Activated T-helper 17 cell treated with anti-CD3 and anti-CD28 coated beads, Interleukin-2, amount 50 U/mL, for 72 hours (primary cell): Measurements from ENCODE around the gene WBP1L. TPM values are rescaled to one million over a fixed set of nuclear protein-coding genes. Genes with fewer than 3 reads are reported as not detected.
"Not testable (repeated sequence)": the region's sequence is repeated elsewhere in the genome, so short reads cannot be mapped to it uniquely, and the experiment has no call there.

Experiments
- ATAC-seq: fragments of 150-1000 bp; cut with Tn5 transposase; replicated peaks from 2 replicates; pipeline ENCODE4 v1.10.0; 2021; ENCODE audit warnings: mild to moderate bottlenecking, moderate library complexity
- H3K27ac Mint-ChIP-seq: one replicate; pipeline ENCODE4 v1.8.0; 2022; ENCODE audit warnings: mixed read lengths
- H3K27me3 Mint-ChIP-seq: one replicate; pipeline ENCODE4 v1.8.0; 2022; ENCODE audit warnings: mixed read lengths
- H3K36me3 Mint-ChIP-seq: one replicate; pipeline ENCODE4 v1.8.0; 2022; ENCODE audit warnings: low read depth, mild to moderate bottlenecking, mixed read lengths
- H3K4me1 Mint-ChIP-seq: one replicate; pipeline ENCODE4 v1.8.0; 2022; ENCODE audit warnings: mixed read lengths
- H3K4me3 Mint-ChIP-seq: one replicate; pipeline ENCODE4 v1.8.0; 2022; ENCODE audit warnings: mild to moderate bottlenecking, mixed read lengths
- H3K9me3 Mint-ChIP-seq: one replicate; pipeline ENCODE4 v1.8.0; 2022; ENCODE audit warnings: mixed read lengths
- total RNA-seq, 2 donors: library from RNA; stranded (reverse); gene quantifications; one replicate each; pipeline ENCODE4 v1.2.3, GENCODE V29; 2022

WBP1L gene
- total RNA-seq, 2 donors from 2014 or later: 18.4 to 24.8 TPM

DNA sequence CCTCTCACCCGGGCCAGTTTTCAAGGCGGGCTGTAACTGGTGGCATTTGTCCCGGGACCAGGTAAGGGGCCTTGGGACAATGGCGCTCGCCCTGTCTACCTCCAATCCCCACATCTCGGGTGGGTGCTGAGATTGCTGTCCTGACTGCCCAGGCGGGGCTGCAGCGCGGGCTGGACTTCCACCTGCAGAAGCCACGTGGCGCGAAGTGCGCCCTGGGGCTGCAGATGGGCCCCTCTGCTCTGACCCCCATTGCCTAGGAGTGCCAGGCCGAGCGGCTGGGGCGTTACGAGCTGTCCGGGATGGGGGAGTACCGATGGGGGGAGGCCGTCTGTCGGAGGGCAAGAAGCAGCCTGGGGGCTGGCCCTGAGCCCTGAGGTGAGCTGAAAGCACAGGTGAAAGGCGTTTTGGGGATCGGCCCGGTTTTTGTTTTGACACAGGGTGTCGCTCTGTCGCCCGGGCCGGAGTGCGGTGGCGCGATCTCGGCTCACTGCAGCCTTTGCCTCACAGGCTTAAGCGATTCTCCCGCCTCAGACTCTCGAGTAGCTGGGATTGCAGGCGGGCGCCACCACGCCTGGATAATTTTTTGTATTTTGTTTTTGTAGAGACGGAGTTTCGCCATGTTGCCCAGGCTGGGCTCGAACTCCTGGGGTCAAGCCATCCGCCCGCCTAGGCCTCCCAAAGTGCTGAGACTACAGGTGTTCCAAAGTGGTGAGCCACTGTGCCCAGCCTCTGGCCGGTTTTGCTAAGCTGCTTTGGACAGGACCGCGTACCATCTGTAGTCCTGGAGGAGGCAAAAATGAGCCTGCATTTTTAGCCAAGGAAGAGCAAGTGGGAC, 28.9 kb upstream of the WBP1L start, which contains the start of gene SFXN2:
TSS of gene SFXN2 (plus strand) at position 16 of the 835 bp plus-strand sequence. CDS start 12,001 bp downstream, outside the sequence.
- Mint-ChIP-seq H3K4me3 (peak within 1 kb of the TSS; percentile 99), H3K36me3 (peaks cover 55% of the 10 kb centered on the region), H3K9me3 (no peaks in the 10 kb centered on the region), H3K27me3 (no peaks in the 10 kb centered on the region), H3K4me1 (peaks cover 27% of the 10 kb centered on the region), H3K27ac (peak within 1 kb of the TSS; percentile 98)
- peak; percentile 5 for ATAC-seq

DNA sequence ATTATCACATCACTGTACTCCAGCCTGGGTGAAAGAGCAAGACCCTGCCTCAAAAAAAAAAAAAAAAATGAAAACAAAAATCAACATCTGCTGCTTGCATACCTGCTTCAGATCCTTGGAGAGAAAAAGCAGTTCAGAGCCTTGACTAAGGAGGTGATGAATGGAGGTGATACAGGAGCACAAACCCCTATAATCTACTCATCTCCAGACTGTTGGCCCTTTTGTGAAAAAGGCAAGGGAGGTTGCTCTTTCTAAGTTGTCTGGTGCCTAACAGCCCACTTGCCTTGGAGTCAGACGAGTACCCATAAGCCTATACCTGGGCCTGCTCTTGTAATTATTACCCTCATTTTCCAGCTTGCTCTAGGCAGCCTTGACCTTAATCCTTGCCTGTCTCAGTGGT, 27.9 kb upstream of the WBP1L start:
- Mint-ChIP-seq H3K4me3 (peak overlapping the region; percentile 99), H3K4me1 (peaks cover 18% of the 10 kb centered on the region), H3K9me3 (no peaks in the 10 kb centered on the region), H3K27me3 (no peaks in the 10 kb centered on the region), H3K27ac (peak overlapping the region; percentile 98), H3K36me3 (peaks cover 62% of the 10 kb centered on the region)
- ATAC-seq: no peak

DNA sequence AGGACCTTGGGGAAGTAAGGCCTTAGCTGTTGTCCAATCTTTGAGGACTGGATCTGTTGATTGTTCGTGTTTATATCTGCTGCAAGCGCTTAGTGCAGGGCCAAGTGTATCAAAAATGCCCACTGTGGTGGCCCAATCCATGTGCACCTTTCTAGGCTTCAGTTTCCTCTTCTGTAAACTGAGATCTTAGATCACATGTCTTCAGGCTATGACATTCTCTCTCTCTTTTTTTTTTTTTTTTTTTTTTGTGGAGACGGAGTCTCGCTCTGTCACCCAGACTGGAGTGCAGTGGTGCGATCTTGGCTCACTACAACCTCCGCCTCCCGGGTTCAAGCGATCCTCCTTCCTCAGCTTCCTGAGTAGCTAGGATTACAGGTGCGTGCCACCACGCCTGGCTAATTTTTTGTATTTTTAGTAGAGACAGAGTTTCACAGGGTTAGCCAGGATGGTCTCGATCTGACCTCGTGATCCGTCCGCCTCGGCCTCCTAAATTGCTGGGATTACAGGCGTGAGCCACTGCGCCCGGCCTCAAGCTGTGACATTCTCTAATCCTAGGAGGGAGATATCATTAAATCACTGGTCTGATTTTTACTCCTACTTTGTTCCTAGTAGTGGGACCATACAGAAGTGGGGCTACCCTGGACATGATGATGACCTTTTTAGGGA, 26.7 kb upstream of the WBP1L start:
- not testable (repeated sequence) for H3K27ac Mint-ChIP-seq, ATAC-seq, H3K9me3 Mint-ChIP-seq, H3K27me3 Mint-ChIP-seq
- Mint-ChIP-seq H3K36me3 (peaks cover 67% of the 10 kb centered on the region), H3K4me1 (peaks cover 22% of the 10 kb centered on the region), H3K4me3 (peak overlapping the region; percentile 99)

- Mint-ChIP-seq H3K4me1 (peaks cover 25% of the 10 kb centered on the region), H3K27me3 (no peaks in the 10 kb centered on the region), H3K9me3 (no peaks in the 10 kb centered on the region), H3K27ac (no peak overlapping the region), H3K4me3 (peak overlapping the region; percentile 99), H3K36me3 (peaks cover 62% of the 10 kb centered on the region)
- ATAC-seq: no peak
These were observed 25.5 kb upstream of the WBP1L start for GRCh38 chr10:102718220-102718619.

DNA sequence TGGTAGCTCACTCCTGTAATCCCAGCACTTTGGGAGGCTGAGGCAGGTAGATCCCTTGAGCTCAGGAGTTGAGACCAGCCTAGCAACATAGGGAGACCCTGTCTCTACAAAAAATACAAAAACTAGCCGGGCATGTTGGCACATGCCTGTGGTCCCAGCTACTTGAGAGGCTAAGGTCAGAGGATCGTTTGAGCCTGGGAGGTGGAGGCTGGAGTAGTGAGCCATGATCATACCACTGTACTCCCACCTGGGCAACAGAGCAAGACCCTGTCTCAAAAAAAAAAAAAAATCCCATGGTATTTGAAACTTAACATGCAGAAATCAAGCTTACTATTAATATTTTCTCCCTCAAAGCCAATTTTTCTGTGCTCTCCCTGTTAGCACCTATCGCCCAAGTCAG, 23.4 kb upstream of the WBP1L start:
- no peaks in the 10 kb centered on the region for H3K27me3 Mint-ChIP-seq
- no peak for ATAC-seq
- H3K27ac Mint-ChIP-seq: no peak overlapping the region

GRCh38 chr10:102720775-102721301, 22.9 kb upstream of the WBP1L start:
- peaks cover 25% of the 10 kb centered on the region for H3K4me1 Mint-ChIP-seq
- no peak overlapping the region for H3K4me3 Mint-ChIP-seq
- H3K27me3 Mint-ChIP-seq: no peaks in the 10 kb centered on the region
- ATAC-seq: no peak
- H3K36me3 Mint-ChIP-seq: peaks cover 68% of the 10 kb centered on the region
- H3K27ac Mint-ChIP-seq: no peak overlapping the region
- H3K9me3 Mint-ChIP-seq: no peaks in the 10 kb centered on the region

More for the DNA sequence above, 23.4 kb upstream of the WBP1L start:
- peaks cover 68% of the 10 kb centered on the region for H3K36me3 Mint-ChIP-seq
- H3K9me3 Mint-ChIP-seq: no peaks in the 10 kb centered on the region
- H3K4me1 Mint-ChIP-seq: peaks cover 25% of the 10 kb centered on the region
- no peak overlapping the region for H3K4me3 Mint-ChIP-seq

GRCh38 chr10:102721954-102722353, 21.8 kb upstream of the WBP1L start:
- H3K9me3 Mint-ChIP-seq: no peaks in the 10 kb centered on the region
- peak overlapping the region; percentile 74 for H3K27ac Mint-ChIP-seq
- ATAC-seq: peak; percentile 89
- H3K4me1 Mint-ChIP-seq: peaks cover 23% of the 10 kb centered on the region
- H3K4me3 Mint-ChIP-seq: peak overlapping the region; percentile 52
- H3K36me3 Mint-ChIP-seq: peaks cover 67% of the 10 kb centered on the region
- H3K27me3 Mint-ChIP-seq: no peaks in the 10 kb centered on the region

- no peaks in the 10 kb centered on the region for H3K27me3 Mint-ChIP-seq
- peaks cover 68% of the 10 kb centered on the region for H3K36me3 Mint-ChIP-seq
- H3K9me3 Mint-ChIP-seq: no peaks in the 10 kb centered on the region
- H3K27ac Mint-ChIP-seq: no peak overlapping the region
- no peak overlapping the region for H3K4me3 Mint-ChIP-seq
- peaks cover 17% of the 10 kb centered on the region for H3K4me1 Mint-ChIP-seq
- no peak for ATAC-seq
These were observed 19.8 kb upstream of the WBP1L start for GRCh38 chr10:102723989-102724388.

DNA sequence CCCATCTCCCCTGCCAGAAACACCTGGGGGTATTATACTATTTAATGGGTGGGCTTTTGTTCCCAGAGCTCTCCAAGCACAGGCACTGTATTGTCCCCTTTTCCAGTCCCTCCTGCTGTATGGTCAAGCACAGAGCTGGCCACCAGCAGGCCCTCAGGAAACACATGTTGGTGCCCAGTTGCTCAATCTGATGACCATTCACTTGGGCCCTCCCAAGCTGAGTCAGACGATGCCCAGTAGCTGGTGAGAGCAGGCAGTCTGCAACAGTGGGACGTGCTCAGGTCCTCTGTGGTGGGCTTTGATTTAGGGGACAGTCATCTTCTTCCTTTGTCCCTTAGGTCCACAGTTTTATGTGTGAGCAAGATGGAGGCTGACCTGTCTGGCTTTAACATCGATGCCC, 17.5 kb upstream of the WBP1L start:
- Mint-ChIP-seq H3K36me3 (peaks cover 69% of the 10 kb centered on the region), H3K9me3 (no peaks in the 10 kb centered on the region), H3K4me1 (peaks cover 12% of the 10 kb centered on the region), H3K27me3 (no peaks in the 10 kb centered on the region), H3K4me3 (no peak overlapping the region), H3K27ac (no peak overlapping the region)
- ATAC-seq: no peak

DNA sequence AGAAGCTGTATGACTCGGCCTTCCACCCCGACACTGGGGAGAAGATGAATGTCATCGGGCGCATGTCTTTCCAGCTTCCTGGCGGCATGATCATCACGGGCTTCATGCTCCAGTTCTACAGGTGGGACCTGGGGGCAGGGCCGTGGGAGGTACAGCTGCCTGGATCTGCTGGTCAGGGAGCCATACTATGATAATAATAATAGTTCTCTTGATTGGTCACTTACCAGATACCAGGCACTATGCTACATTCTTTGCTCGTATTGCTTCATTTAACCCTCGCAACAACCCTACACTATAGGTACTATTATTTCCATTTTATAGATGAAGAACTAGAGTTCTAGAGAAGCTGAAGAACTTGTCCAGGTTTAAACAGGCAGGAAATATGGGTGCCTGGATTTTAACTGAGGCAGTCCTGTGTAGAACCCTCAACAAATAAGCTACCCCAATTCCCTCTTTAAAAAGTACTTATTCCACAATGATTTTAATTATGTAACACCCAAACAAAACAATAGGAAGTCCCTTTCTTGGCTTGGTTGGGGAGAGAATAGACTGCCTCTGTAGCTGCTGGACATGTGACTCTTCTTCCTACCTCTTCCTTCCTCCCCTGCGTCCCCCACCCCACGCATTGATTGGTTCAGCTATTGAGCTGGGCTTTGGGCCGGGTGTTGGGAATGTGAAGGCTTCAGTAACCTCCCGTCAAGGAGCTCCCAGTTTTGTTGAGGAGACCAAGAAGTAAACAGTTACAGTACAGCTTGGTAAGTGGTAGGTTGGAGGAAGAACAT, 16.5 kb upstream of the WBP1L start:
- H3K9me3 Mint-ChIP-seq: no peaks in the 10 kb centered on the region
- no peak overlapping the region for H3K27ac Mint-ChIP-seq
- H3K4me1 Mint-ChIP-seq: peaks cover 5% of the 10 kb centered on the region
- H3K36me3 Mint-ChIP-seq: peaks cover 72% of the 10 kb centered on the region
- no peaks in the 10 kb centered on the region for H3K27me3 Mint-ChIP-seq
- H3K4me3 Mint-ChIP-seq: no peak overlapping the region
- no peak for ATAC-seq

DNA sequence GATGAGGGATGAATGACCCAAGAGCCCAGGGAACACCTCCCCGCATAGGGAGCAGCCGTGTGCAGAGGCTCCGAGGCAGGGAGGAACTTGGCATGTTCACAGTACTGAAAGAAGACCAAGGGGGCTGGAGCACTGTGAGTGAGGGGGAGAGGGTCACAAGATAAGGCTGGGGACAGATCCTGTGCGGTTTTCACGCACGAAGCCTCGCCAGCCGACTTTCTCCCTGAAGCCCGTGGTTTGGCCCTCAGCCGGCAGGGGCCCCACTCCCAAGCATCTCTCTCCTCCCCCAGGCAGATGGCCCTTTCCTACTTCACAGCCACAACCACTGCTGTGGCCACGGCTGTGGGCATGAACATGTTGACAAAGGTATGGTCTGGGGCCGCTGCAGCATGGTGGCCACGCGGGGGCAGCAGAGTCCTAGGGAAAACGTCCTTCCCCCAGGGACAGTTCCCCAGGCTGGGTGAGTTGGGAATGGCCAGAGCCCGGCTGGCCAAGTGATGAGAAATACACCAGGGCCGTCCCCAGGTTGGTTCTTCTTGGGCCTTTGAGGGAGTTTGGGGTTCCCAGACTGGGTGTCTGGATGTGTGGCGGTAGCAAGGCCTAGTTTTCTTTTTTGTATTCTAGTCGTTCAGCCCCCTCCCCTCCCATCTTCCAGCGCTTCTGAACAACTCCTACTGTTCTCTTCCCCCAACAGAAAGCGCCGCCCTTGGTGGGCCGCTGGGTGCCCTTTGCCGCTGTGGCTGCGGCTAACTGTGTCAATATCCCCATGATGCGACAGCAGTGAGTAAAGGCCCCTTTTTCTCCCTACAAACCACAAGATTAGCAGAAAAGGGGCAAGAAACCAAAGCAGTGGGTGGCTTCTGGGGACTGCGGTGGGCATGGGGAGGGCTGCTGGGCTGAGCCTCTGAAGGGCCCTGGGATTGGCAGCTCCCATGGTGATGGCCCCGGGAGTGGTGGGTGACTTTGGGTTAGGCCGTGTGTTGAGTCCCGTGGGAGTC, 14.4 kb upstream of the WBP1L start:
- peak; percentile 91 for ATAC-seq
- Mint-ChIP-seq H3K4me3 (no peak overlapping the region), H3K36me3 (peaks cover 85% of the 10 kb centered on the region), H3K27ac (peak overlapping the region; percentile 17), H3K9me3 (no peaks in the 10 kb centered on the region), H3K4me1 (peaks cover 4% of the 10 kb centered on the region), H3K27me3 (no peaks in the 10 kb centered on the region)

GRCh38 chr10:102731222-102731800, 12.4 kb upstream of the WBP1L start:
- Mint-ChIP-seq H3K4me1 (peaks cover 8% of the 10 kb centered on the region), H3K4me3 (no peak overlapping the region), H3K27ac (no peak overlapping the region), H3K36me3 (peaks cover 90% of the 10 kb centered on the region), H3K27me3 (no peaks in the 10 kb centered on the region), H3K9me3 (no peaks in the 10 kb centered on the region)
- no peak for ATAC-seq

GRCh38 chr10:102732661-102733060, 11.1 kb upstream of the WBP1L start:
- Mint-ChIP-seq H3K4me3 (no peak overlapping the region), H3K27me3 (no peaks in the 10 kb centered on the region), H3K4me1 (peaks cover 4% of the 10 kb centered on the region), H3K36me3 (peaks cover 77% of the 10 kb centered on the region), H3K27ac (no peak overlapping the region), H3K9me3 (no peaks in the 10 kb centered on the region)
- ATAC-seq: no peak
